CD4-positive, CD25-positive, alpha-beta regulatory T cell (primary cell): Measurements from ENCODE around the gene GPRC5A. TPM values are rescaled to one million over a fixed set of nuclear protein-coding genes. Genes with fewer than 3 reads are reported as not detected.

Source experiments
- ATAC-seq, 2 donors: fragments of 150-1000 bp; cut with Tn5 transposase; one replicate each; pipeline ENCODE4 v1.10.0; 2021; ENCODE audit warnings: low read depth in 2 of 2, moderate number of reproducible peaks in 2 of 2, moderate library complexity in 1 of 2
- DNase-seq, 3 donors: peaks; one replicate each; pipeline versions ENCODE4 v3.0.0 to v3.0.0-alpha.2; 2012 to 2022; ENCODE audit warnings: mixed read lengths in 1 of 3
- H3K27ac ChIP-seq: one replicate; pipeline ENCODE4 v1.7.0; 2013; ENCODE audit warnings: mild to moderate bottlenecking, low read length; ENCODE audit not compliant: insufficient read depth, poor library complexity, severe bottlenecking
- H3K27me3 ChIP-seq: one replicate; pipeline ENCODE4 v1.7.0; 2013; ENCODE audit warnings: low read length; ENCODE audit not compliant: control insufficient read depth, insufficient read depth
- H3K36me3 ChIP-seq: one replicate; pipeline ENCODE4 v1.7.0; 2013; ENCODE audit warnings: mild to moderate bottlenecking, low read length, moderate library complexity; ENCODE audit not compliant: control insufficient read depth, insufficient read depth
- H3K4me1 ChIP-seq: 2 replicates; pipeline ENCODE4 v1.7.0; 2013; ENCODE audit warnings: mild to moderate bottlenecking, low read length; ENCODE audit not compliant: insufficient read depth, control insufficient read depth, poor library complexity, severe bottlenecking
- H3K4me3 ChIP-seq: one replicate; pipeline ENCODE4 v1.7.0; 2013; ENCODE audit warnings: low read depth, mild to moderate bottlenecking, low read length, moderate library complexity
- H3K9me3 ChIP-seq, 2 experiments: 1 replicate in 1 of 2; 2 replicates in 1 of 2; pipeline ENCODE4 v1.7.0; 2013; ENCODE audit warnings: low read length in 2 of 2, mild to moderate bottlenecking in 1 of 2, moderate library complexity in 1 of 2; ENCODE audit not compliant: control insufficient read depth in 2 of 2
- H3K27ac Mint-ChIP-seq, 3 donors: one replicate each; pipeline ENCODE4 v1.8.0; 2020 to 2022; ENCODE audit warnings: mild to moderate bottlenecking in 3 of 3, mixed read lengths in 3 of 3, moderate library complexity in 2 of 3
- H3K27me3 Mint-ChIP-seq: one replicate; pipeline ENCODE4 v1.8.0; 2022; ENCODE audit warnings: mild to moderate bottlenecking, mixed read lengths
- H3K36me3 Mint-ChIP-seq: one replicate; pipeline ENCODE4 v1.8.0; 2020; ENCODE audit warnings: mixed read lengths
- H3K4me1 Mint-ChIP-seq, 4 donors: one replicate each; pipeline ENCODE4 v1.8.0; 2020 to 2022; ENCODE audit warnings: mixed read lengths in 4 of 4, mild to moderate bottlenecking in 1 of 4
- H3K4me3 Mint-ChIP-seq, 4 donors: one replicate each; pipeline ENCODE4 v1.8.0; 2020 to 2022; ENCODE audit warnings: mild to moderate bottlenecking in 4 of 4, mixed read lengths in 4 of 4, moderate library complexity in 3 of 4
- H3K9me3 Mint-ChIP-seq, 7 donors: one replicate each; pipeline ENCODE4 v1.8.0; 2020 to 2022; ENCODE audit warnings: mixed read lengths in 7 of 7, mild to moderate bottlenecking in 3 of 7, moderate library complexity in 2 of 7
- polyA plus RNA-seq, 4 donors: library from polyadenylated mRNA; unstranded; fragments of 300-500 nt; fragmentation: Illumina TruSeq; gene quantifications; one replicate each; pipeline ENCODE4 v1.2.3, GENCODE V29; 2021
- total RNA-seq: library from RNA; stranded (reverse); gene quantifications from one replicate; pipeline ENCODE4 v1.2.3, GENCODE V29; 2022

The GPRC5A gene
- total and polyA plus RNA-seq, 5 donors from 2014 or later = 0.20 TPM; not detected in 4

DNA sequence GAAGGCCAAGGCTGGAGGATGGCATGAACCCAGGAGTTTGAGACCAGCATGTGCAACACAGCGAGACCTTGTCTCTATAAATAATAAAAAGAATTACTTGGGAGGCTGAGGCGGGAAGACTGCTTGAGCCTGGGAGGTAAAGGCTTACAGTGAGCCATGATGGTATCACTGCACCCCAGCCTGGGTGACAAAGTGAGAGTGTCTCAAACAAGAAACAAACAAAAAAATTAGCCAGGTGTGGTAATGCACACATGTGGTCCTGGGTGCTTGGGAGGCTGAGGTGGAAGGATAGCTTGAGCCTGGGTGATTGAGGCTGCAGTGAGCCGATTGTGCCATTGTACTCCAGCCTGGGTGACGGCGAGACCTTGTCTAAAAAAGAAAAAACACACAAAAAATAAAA is 1.7 kb upstream of the GPRC5A start:
- Mint-ChIP-seq H3K4me1 (peaks cover 0 to 13% (median 0%) of the 10 kb centered on the region in 4 donors), H3K9me3 (peaks cover 0 to 3% (median 0%) of the 10 kb centered on the region in 7 donors), H3K27ac (no peak overlapping the region), H3K36me3 (no peaks in the 10 kb centered on the region), H3K4me3 (peak overlapping the region in 3 of 4 donors; percentile 16 to 91 (median 71)), H3K27me3 (peaks cover 60% of the 10 kb centered on the region)
- Histone ChIP-seq H3K4me3 (no peak overlapping the region), H3K27ac (no peak overlapping the region), H3K36me3 (no peaks in the 10 kb centered on the region), H3K27me3 (peaks cover 10% of the 10 kb centered on the region), H3K9me3 (no peaks in the 10 kb centered on the region), H3K4me1 (peaks cover 7% of the 10 kb centered on the region)
- ATAC-seq (no peak), DNase-seq (no peak)

DNA sequence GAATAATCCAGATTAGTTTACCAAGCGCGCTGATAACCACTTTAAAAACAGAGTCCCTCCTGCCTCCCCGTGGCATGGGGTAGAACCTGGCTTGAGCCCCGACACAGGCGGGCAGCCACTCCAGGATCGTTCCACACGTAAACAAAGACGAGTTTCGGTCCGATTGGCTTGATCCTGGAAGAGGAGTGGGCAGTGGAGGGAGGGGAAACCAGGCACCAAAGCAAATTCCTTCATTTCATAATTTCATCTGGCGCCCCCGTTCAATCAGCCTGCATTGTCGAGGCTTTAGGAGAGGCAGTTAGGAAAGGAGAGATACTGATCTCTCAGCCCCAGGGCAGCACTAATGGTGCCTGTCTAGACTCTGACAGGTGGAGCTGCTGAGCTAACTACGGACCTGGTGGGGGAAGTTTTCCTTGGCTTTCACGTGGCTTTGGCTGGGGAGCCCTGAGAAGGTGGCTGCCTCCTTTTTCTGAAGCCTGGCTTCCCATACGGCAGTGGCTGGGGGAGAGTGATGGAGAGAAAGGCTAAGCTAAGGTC is 751 bp upstream of the GPRC5A start:
- H3K27me3 Mint-ChIP-seq = peaks cover 66% of the 10 kb centered on the region
- H3K4me3 Mint-ChIP-seq = peak overlapping the region; percentile 31 to 91 (median 88)
- H3K9me3 Mint-ChIP-seq = peaks cover 0 to 3% (median 0%) of the 10 kb centered on the region in 7 donors
- H3K27ac ChIP-seq = no peak overlapping the region
- peaks cover 10% of the 10 kb centered on the region for H3K27me3 ChIP-seq
- H3K9me3 ChIP-seq = no peaks in the 10 kb centered on the region
- H3K27ac Mint-ChIP-seq = peak overlapping the region in 2 of 3 donors; percentile 20 to 90
- H3K36me3 ChIP-seq = no peaks in the 10 kb centered on the region
- no peaks in the 10 kb centered on the region for H3K36me3 Mint-ChIP-seq
- H3K4me1 ChIP-seq = peaks cover 7% of the 10 kb centered on the region
- DNase-seq (peak in 2 of 3 donors; percentile 28 to 57), ATAC-seq (peak; percentile 57 to 65)
- H3K4me3 ChIP-seq = peak overlapping the region; percentile 67
- H3K4me1 Mint-ChIP-seq = peaks cover 0 to 13% (median 0%) of the 10 kb centered on the region in 4 donors

DNA sequence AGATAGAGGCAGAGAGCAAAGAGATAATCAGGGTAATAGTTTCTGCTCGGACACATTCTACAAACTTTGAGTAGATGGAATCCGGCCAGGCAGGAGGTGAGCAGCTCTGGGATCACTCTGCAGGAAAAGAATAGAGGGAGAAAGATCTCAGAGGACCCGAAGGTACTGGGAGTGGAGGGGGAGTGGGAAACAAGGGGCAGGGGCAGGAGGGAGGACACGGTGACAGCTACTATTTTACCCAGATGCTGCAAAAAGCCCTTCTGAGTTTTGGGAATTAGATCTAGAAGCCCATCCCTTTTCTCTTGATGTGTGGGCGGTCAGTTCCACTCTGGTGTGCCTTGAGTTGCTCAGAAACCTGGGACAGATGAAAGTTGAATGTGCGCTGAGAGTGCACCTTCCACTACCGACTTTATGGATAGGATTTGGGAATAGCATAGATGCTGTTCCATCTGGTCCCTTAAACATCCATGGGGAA is 556 bp downstream of the GPRC5A start:
- no peaks in the 10 kb centered on the region for H3K36me3 ChIP-seq
- H3K4me1 ChIP-seq = peaks cover 7% of the 10 kb centered on the region
- H3K4me3 ChIP-seq = no peak overlapping the region
- H3K27me3 ChIP-seq = peaks cover 10% of the 10 kb centered on the region
- no peaks in the 10 kb centered on the region for H3K9me3 ChIP-seq
- Mint-ChIP-seq H3K4me3 (peak overlapping the region in 3 of 4 donors; percentile 50 to 91 (median 87)), H3K27ac (peak overlapping the region in 1 of 3 donors; percentile 23), H3K4me1 (peaks cover 0 to 13% (median 0%) of the 10 kb centered on the region in 4 donors), H3K27me3 (peaks cover 72% of the 10 kb centered on the region), H3K36me3 (no peaks in the 10 kb centered on the region), H3K9me3 (peaks cover 0 to 3% (median 0%) of the 10 kb centered on the region in 7 donors)
- no peak overlapping the region for H3K27ac ChIP-seq
- no peak for DNase-seq
- no peak for ATAC-seq

DNA sequence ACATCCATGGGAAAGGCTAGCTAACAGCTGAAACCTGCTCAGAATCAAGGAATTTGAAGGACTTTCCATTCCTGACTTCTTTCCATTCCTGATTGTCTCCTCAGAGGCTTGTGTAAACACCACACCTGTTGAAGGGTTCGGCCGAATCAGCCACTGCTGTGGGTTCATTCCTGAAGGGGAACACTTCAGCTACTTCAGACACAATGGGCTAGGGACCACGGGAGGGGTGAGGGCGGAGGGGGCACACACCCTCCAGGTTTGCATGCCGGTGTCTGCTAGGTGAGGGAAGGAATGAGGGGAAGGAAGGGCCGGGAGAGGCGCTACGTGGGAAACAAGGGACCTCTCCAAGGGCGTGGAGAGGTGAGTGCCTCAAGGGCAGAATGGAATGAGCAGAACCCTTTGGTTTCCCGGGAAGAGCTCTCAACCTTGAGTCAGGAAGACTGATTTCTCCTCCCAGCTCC is 1.3 kb downstream of the GPRC5A start:
- Histone ChIP-seq H3K36me3 (no peaks in the 10 kb centered on the region), H3K27me3 (peaks cover 10% of the 10 kb centered on the region), H3K4me3 (no peak overlapping the region), H3K27ac (no peak overlapping the region), H3K4me1 (peaks cover 7% of the 10 kb centered on the region), H3K9me3 (no peaks in the 10 kb centered on the region)
- H3K27me3 Mint-ChIP-seq = peaks cover 68% of the 10 kb centered on the region
- no peak for DNase-seq
- H3K4me1 Mint-ChIP-seq = peaks cover 0 to 13% (median 0%) of the 10 kb centered on the region in 4 donors
- H3K4me3 Mint-ChIP-seq = no peak overlapping the region
- ATAC-seq = no peak
- H3K27ac Mint-ChIP-seq = peak overlapping the region in 1 of 3 donors; percentile 14
- peaks cover 0 to 2% (median 0%) of the 10 kb centered on the region in 7 donors for H3K9me3 Mint-ChIP-seq
- H3K36me3 Mint-ChIP-seq = no peaks in the 10 kb centered on the region

DNA sequence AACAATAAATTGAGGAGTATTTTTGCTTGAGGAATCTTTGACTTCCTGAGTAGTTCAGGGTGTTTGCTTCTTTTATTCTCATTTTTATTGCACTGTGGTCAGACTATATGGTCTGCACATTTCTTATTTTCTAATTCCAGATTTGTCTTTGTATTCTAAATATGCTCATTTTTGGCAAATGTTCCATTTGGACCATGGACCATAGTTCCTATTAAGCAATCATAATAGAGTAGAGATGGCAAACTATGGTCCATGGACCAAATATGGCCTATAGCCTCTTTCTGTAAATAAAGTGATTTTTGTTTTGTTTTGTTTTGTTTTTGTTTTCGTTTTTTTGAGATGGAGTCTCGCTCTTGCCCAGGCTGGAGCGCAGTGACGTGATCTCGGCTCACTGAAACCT is 2.1 kb downstream of the GPRC5A start:
- H3K27me3 Mint-ChIP-seq = peaks cover 64% of the 10 kb centered on the region
- H3K9me3 Mint-ChIP-seq = peaks cover 0 to 2% (median 0%) of the 10 kb centered on the region in 7 donors
- H3K36me3 Mint-ChIP-seq = no peaks in the 10 kb centered on the region
- peaks cover 0 to 13% (median 0%) of the 10 kb centered on the region in 4 donors for H3K4me1 Mint-ChIP-seq
- peak overlapping the region in 2 of 4 donors; percentile 15 to 64 for H3K4me3 Mint-ChIP-seq
- H3K27ac ChIP-seq = no peak overlapping the region
- no peak overlapping the region for H3K4me3 ChIP-seq
- H3K9me3 ChIP-seq = no peaks in the 10 kb centered on the region
- H3K4me1 ChIP-seq = peaks cover 7% of the 10 kb centered on the region
- H3K27ac Mint-ChIP-seq = peak overlapping the region in 1 of 3 donors; percentile 20
- H3K27me3 ChIP-seq = peaks cover 10% of the 10 kb centered on the region
- DNase-seq = no peak
- no peak for ATAC-seq
- H3K36me3 ChIP-seq = no peaks in the 10 kb centered on the region

DNA sequence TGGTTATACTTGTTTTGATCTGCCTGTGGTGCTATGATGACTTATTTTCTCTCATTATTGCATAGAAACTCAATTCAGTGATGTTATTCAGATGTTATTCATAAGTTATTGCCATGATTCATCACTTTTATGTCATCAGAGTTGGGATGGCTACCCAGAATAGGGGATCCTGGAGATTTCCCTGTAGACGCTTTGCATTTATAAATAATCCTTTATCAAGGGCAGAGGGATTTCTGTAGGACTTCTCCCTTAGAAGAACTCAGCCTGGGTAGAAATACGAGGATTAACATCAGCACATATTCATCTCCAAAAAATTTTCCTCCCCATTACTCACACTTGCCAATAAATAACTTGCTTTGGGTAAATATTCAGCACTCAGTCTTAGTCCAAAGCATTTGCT is 4.9 kb downstream of the GPRC5A start:
- H3K36me3 ChIP-seq = no peaks in the 10 kb centered on the region
- no peak overlapping the region for H3K27ac Mint-ChIP-seq
- no peak overlapping the region for H3K27ac ChIP-seq
- H3K4me1 ChIP-seq = peaks cover 6% of the 10 kb centered on the region
- H3K4me1 Mint-ChIP-seq = peaks cover 0 to 9% (median 3%) of the 10 kb centered on the region in 4 donors
- no peak for ATAC-seq
- no peak overlapping the region for H3K4me3 Mint-ChIP-seq
- H3K36me3 Mint-ChIP-seq = no peaks in the 10 kb centered on the region
- no peak overlapping the region for H3K4me3 ChIP-seq
- DNase-seq = no peak
- no peaks in the 10 kb centered on the region for H3K9me3 ChIP-seq
- peaks cover 7% of the 10 kb centered on the region for H3K27me3 ChIP-seq
- H3K27me3 Mint-ChIP-seq = peaks cover 43% of the 10 kb centered on the region
- peaks cover 0 to 2% (median 0%) of the 10 kb centered on the region in 7 donors for H3K9me3 Mint-ChIP-seq

DNA sequence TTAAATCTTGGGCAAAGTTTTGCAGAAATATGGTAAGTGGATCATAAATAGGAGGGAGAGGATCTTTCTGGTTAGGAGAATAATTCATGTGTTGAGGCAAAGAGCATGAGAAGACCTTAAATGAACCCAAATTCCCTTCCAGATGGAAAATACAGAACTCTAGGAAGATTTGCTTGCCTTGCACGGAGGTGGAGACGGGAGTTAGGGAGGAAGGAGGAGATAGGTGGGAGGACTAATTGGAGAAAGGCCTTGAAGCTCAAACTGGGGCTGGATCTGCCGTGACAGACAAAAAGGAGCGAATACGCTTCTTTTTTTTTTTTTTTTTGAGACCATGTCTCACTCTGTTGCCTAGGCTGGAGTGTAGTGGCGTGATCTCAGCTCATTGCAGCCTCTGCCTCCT is 5.9 kb downstream of the GPRC5A start:
- Mint-ChIP-seq H3K27ac (no peak overlapping the region), H3K36me3 (no peaks in the 10 kb centered on the region), H3K27me3 (peaks cover 33% of the 10 kb centered on the region), H3K4me3 (no peak overlapping the region), H3K9me3 (no peaks in the 10 kb centered on the region), H3K4me1 (peaks cover 0 to 10% (median 3%) of the 10 kb centered on the region in 4 donors)
- H3K36me3 ChIP-seq = no peaks in the 10 kb centered on the region
- H3K4me1 ChIP-seq = no peaks in the 10 kb centered on the region
- no peak overlapping the region for H3K27ac ChIP-seq
- H3K27me3 ChIP-seq = peaks cover 7% of the 10 kb centered on the region
- H3K4me3 ChIP-seq = no peak overlapping the region
- ATAC-seq (no peak), DNase-seq (no peak)
- H3K9me3 ChIP-seq = no peaks in the 10 kb centered on the region
